Chondrocyte (in vitro differentiated cells): ENCODE data around the gene BAZ1B. TPM values are rescaled to one million over a fixed set of nuclear protein-coding genes. Genes with fewer than 3 reads are reported as not detected.
"Not testable (repeated sequence)": the region's sequence is repeated elsewhere in the genome, so short reads cannot be mapped to it uniquely, and the experiment has no call there.

Experiments used
- DNase-seq: peaks from one replicate; pipeline ENCODE4 v3.0.0; 2021; ENCODE audit warnings: mixed read lengths, low spot score
- H3K27ac Mint-ChIP-seq: one replicate; pipeline ENCODE4 v1.8.0; 2021; ENCODE audit warnings: mild to moderate bottlenecking, moderate library complexity, mixed read lengths; ENCODE audit not compliant: unreplicated experiment
- H3K27me3 Mint-ChIP-seq: 2 replicates; pipeline ENCODE4 v1.8.0; 2021; ENCODE audit warnings: low read depth, mixed read lengths
- H3K36me3 Mint-ChIP-seq: 2 replicates; pipeline ENCODE4 v1.8.0; 2021; ENCODE audit warnings: low read depth, mixed read lengths
- H3K4me1 Mint-ChIP-seq: 2 replicates; pipeline ENCODE4 v1.8.0; 2021; ENCODE audit warnings: low read depth, mild to moderate bottlenecking, mixed read lengths
- H3K4me3 Mint-ChIP-seq: one replicate; pipeline ENCODE4 v1.8.0; 2021; ENCODE audit warnings: mild to moderate bottlenecking, moderate library complexity, mixed read lengths; ENCODE audit not compliant: unreplicated experiment
- H3K9me3 Mint-ChIP-seq: 2 replicates; pipeline ENCODE4 v1.8.0; 2021; ENCODE audit warnings: low read depth, mixed read lengths
- total RNA-seq: library from RNA; stranded (reverse); gene quantifications from 3 replicates; pipeline ENCODE4 v1.2.1, GENCODE V29; 2021
- TF ChIP-seq, protein P1 (sequence below): fragments of 200-600 bp; sonication (generic); IDR thresholded peaks from 2 replicates; pipeline ENCODE4 v1.5.0; 2021; ENCODE audit warnings: antibody characterized with exemption, mild to moderate bottlenecking, moderate library complexity

Gene BAZ1B
- total RNA-seq, 1 donor from 2014 or later, result 65.5 TPM

DNA sequence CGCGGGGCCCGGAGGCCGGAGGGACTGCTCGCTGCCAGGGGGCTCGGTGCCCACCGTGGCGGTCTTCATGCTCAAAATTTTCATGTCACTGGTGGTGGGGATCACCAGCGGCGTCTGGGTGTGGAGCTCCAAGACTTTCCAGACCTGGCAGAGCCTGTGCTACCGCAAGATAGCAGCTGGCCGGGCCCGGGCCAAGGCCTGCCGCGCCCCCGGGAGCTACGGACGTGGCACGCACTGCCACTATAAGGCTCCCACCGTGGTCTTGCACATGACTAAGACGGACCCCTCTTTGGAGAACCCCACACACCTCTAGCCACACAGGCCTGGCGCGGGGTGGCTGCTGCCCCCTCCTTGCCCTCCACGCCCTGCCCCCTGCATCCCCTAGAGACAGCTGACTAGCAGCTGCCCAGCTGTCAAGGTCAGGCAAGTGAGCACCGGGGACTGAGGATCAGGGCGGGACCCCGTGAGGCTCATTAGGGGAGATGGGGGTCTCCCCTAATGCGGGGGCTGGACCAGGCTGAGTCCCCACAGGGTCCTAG is 86.6 kb downstream of the BAZ1B start:
- no peak overlapping the region for H3K27ac Mint-ChIP-seq
- H3K27me3 Mint-ChIP-seq, result no peaks in the 10 kb centered on the region
- peak overlapping the region; percentile 29 for H3K4me3 Mint-ChIP-seq
- TF ChIP-seq, protein P1, sequence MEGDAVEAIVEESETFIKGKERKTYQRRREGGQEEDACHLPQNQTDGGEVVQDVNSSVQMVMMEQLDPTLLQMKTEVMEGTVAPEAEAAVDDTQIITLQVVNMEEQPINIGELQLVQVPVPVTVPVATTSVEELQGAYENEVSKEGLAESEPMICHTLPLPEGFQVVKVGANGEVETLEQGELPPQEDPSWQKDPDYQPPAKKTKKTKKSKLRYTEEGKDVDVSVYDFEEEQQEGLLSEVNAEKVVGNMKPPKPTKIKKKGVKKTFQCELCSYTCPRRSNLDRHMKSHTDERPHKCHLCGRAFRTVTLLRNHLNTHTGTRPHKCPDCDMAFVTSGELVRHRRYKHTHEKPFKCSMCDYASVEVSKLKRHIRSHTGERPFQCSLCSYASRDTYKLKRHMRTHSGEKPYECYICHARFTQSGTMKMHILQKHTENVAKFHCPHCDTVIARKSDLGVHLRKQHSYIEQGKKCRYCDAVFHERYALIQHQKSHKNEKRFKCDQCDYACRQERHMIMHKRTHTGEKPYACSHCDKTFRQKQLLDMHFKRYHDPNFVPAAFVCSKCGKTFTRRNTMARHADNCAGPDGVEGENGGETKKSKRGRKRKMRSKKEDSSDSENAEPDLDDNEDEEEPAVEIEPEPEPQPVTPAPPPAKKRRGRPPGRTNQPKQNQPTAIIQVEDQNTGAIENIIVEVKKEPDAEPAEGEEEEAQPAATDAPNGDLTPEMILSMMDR, result no peak
- H3K36me3 Mint-ChIP-seq, result peaks cover 6% of the 10 kb centered on the region
- no peak for DNase-seq
- peaks cover 24% of the 10 kb centered on the region for H3K4me1 Mint-ChIP-seq
- H3K9me3 Mint-ChIP-seq, result no peaks in the 10 kb centered on the region

DNA sequence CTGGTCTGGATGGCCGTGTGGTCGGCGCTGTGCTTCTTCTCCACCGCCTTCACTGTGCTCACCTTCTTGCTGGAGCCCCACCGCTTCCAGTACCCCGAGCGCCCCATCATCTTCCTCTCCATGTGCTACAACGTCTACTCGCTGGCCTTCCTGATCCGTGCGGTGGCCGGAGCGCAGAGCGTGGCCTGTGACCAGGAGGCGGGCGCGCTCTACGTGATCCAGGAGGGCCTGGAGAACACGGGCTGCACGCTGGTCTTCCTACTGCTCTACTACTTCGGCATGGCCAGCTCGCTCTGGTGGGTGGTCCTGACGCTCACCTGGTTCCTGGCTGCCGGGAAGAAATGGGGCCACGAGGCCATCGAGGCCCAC is 87.4 kb downstream of the BAZ1B start:
- no peak for DNase-seq
- Mint-ChIP-seq H3K4me3 (peak overlapping the region; percentile 57), H3K9me3 (no peaks in the 10 kb centered on the region), H3K27ac (peak overlapping the region; percentile 52), H3K36me3 (peaks cover 3% of the 10 kb centered on the region), H3K27me3 (no peaks in the 10 kb centered on the region), H3K4me1 (peaks cover 24% of the 10 kb centered on the region)
- TF ChIP-seq, protein P1, result no peak

DNA sequence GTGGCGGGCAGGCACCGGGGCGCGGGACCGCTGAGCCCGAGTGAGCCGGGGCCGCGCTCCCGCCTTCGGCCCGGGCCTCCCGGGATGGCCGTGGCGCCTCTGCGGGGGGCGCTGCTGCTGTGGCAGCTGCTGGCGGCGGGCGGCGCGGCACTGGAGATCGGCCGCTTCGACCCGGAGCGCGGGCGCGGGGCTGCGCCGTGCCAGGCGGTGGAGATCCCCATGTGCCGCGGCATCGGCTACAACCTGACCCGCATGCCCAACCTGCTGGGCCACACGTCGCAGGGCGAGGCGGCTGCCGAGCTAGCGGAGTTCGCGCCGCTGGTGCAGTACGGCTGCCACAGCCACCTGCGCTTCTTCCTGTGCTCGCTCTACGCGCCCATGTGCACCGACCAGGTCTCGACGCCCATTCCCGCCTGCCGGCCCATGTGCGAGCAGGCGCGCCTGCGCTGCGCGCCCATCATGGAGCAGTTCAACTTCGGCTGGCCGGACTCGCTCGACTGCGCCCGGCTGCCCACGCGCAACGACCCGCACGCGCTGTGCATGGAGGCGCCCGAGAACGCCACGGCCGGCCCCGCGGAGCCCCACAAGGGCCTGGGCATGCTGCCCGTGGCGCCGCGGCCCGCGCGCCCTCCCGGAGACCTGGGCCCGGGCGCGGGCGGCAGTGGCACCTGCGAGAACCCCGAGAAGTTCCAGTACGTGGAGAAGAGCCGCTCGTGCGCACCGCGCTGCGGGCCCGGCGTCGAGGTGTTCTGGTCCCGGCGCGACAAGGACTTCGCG is 88.0 kb downstream of the BAZ1B start:
- TF ChIP-seq, protein P1, result no peak
- Mint-ChIP-seq H3K36me3 (no peaks in the 10 kb centered on the region), H3K4me3 (no peak overlapping the region), H3K27ac (no peak overlapping the region), H3K27me3 (no peaks in the 10 kb centered on the region), H3K4me1 (peaks cover 24% of the 10 kb centered on the region), H3K9me3 (no peaks in the 10 kb centered on the region)
- no peak for DNase-seq

DNA sequence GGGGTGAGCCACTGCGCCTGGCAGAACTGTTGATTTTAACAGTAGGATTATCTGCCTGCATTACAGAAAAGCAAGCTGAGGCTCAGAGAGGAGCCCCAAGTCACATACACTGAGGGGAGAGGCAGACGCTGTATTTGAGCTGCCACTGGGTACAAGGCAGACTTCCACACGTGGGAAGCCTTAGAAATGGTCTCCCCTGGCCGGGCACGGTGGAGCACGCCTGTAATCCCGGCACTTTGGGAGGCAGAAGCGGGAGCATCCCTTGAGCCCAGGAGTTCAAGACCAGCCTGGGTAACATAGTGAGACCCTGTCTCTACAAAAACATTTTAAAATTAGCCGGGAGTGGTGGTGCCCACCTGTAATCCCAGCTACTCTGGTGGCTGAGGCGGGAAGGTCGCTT is 89.4 kb downstream of the BAZ1B start:
- Mint-ChIP-seq H3K4me1 (peaks cover 21% of the 10 kb centered on the region), H3K4me3 (peak overlapping the region; percentile 38), H3K27ac (no peak overlapping the region), H3K9me3 (no peaks in the 10 kb centered on the region), H3K27me3 (no peaks in the 10 kb centered on the region), H3K36me3 (no peaks in the 10 kb centered on the region)
- TF ChIP-seq, protein P1, result no peak
- DNase-seq, result no peak

DNA sequence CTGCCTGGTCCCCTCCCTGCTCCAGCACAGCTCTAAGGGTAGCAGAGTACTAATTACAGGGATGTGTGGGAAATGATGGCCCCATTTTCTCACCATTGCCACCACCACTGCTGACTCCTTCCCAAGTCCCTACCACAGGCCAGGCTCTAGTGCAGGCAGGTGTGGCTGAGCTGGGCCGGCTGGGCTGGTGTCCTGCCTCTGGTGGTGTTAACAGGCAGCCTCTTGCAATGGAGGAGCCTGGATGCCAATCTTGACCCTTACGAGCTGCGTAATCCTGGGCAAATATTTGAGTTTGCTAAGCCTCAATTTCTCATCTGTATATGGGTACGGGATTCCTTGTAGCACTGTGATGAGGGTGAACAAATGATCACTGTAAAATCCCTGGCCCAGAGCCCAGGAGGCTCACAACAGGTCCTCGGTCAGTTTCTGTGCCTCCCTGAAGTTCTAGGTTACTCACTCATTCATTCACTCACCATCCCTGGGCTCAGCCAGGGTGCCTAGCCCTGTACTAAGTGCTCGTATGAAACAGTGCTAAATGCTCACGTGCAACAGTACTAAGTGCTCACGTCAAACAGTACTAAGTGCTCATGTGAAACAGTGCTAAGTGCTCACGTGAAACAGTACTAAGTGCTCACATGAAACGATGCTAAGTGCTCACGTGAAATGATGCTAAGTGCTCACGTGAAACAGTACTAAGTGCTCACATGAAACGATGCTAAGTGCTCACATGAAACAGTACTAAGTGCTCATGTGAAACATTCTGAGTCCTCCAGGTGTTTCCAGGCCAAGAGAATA is 90.9 kb downstream of the BAZ1B start:
- Mint-ChIP-seq H3K27me3 (no peaks in the 10 kb centered on the region), H3K27ac (no peak overlapping the region), H3K4me3 (no peak overlapping the region), H3K4me1 (peaks cover 12% of the 10 kb centered on the region), H3K9me3 (no peaks in the 10 kb centered on the region), H3K36me3 (no peaks in the 10 kb centered on the region)
- TF ChIP-seq, protein P1, result no peak
- DNase-seq, result no peak

DNA sequence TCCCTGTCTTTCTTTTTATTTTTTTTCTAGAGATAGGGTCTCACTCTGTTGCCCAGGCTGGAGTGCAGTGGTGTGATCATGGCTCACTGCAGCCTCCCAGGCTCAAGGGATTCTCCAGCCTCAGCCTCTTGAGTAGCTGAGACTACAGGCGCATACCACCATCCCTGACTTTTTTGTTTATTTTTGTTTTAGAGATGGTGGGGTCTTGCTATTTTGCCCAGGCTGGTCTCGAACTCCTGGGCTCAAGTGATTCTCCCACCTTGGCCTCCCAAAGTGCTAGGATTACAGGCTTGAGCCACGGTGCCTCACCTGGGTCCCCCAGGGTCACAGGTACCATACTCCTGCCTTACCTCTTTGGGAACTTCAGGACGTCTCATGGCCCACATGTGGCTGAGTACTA is 91.6 kb downstream of the BAZ1B start:
- not testable (repeated sequence) for DNase-seq, H3K4me1 Mint-ChIP-seq, H3K27ac Mint-ChIP-seq, H3K36me3 Mint-ChIP-seq, H3K4me3 Mint-ChIP-seq, H3K9me3 Mint-ChIP-seq, H3K27me3 Mint-ChIP-seq
